ENCODE results near the gene UBE2D3.

Gene UBE2D3

DNA sequence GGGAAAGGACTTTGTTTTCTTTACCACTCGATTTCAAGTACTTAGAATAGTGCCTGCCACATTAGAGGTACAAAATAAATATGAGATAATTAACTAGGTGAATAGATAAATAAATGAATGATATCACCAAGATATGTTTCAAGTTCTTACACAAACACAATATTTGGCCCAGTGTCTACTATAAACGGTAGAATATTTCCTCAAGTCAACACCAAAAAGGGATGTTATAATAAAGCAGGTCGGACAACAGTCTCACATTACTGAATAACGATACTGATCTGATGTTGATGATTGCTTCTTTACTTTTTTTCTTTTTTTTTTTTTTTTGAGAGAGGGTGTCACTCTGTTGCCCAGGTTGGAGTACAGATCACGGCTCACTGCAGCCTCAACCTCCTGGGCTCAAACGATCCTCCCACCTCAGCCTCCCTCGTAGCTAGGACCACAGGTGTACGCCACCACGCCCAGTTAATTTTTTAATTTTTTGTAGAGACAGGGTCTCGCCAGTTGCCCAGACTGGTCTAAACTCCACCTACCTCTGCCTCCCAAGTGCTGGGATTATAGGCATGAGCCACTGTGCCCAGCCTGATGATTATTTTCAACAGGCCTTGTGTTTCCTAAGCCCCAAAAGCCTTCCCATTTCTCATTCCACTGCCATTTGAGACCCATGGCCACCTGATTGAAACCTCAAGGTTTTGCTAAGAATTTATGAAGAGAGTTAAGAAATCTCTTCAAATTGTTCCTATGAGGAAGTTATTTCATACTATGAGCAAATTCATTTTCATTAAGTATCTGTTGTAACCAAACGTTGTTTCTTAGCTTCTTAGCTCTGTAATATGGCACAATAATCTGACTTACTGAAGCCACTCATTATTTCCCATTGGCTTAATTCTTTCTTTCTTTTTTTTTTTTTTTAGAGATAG, 68.8 kb downstream of the UBE2D3 start:
- DNase-seq (ENCODE audit: low read depth, low spot score) = no peak
- H3K4me1 ChIP-seq (ENCODE audit: control insufficient read depth, insufficient read depth, low read length) = no peaks in the 10 kb centered on the region
- H3K27me3 ChIP-seq (ENCODE audit: control insufficient read depth, insufficient read depth, low read length) = peaks cover 2% of the 10 kb centered on the region
- no peak overlapping the region for H3K4me3 ChIP-seq (ENCODE audit: low read length)
- no peaks in the 10 kb centered on the region for H3K36me3 ChIP-seq (ENCODE audit: control insufficient read depth, insufficient read depth, low read length)
- H3K27ac ChIP-seq (ENCODE audit: low read length) = no peak overlapping the region
- H3K9me3 ChIP-seq (ENCODE audit: control insufficient read depth, insufficient read depth, low read length) = no peaks in the 10 kb centered on the region
- WGBS (ENCODE audit: insufficient coverage, insufficient read length) = no CpG with 5 or more reads among the region's 11 CpGs

DNA sequence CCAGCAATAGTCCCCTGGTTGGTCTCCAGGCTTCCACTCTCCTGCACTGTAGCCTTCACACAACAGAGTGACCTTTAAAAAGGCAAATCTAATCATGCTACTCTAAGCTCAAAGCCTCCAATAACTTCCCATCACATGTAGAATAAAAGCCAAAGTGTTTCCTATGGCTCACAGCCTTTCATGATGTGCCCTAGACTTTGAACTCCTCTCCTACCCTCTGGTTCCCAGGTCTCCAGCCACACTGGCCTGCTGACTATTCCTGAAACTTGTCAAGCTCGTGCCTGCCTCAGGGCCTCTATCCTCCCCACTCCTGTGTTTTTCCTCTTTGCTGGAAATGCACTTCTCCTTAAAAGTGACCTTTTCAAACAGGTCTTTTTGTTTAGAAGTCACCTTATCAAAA, 69.7 kb downstream of the UBE2D3 start:
- DNase-seq (ENCODE audit: low read depth, low spot score) = no peak
- no CpG with 5 or more reads among the region's 1 CpG for WGBS (ENCODE audit: insufficient coverage, insufficient read length)
- H3K36me3 ChIP-seq (ENCODE audit: control insufficient read depth, insufficient read depth, low read length) = no peaks in the 10 kb centered on the region
- H3K4me1 ChIP-seq (ENCODE audit: control insufficient read depth, insufficient read depth, low read length) = no peaks in the 10 kb centered on the region
- H3K4me3 ChIP-seq (ENCODE audit: low read length) = no peak overlapping the region
- H3K27ac ChIP-seq (ENCODE audit: low read length) = no peak overlapping the region
- peaks cover 2% of the 10 kb centered on the region for H3K27me3 ChIP-seq (ENCODE audit: control insufficient read depth, insufficient read depth, low read length)
- no peaks in the 10 kb centered on the region for H3K9me3 ChIP-seq (ENCODE audit: control insufficient read depth, insufficient read depth, low read length)

DNA sequence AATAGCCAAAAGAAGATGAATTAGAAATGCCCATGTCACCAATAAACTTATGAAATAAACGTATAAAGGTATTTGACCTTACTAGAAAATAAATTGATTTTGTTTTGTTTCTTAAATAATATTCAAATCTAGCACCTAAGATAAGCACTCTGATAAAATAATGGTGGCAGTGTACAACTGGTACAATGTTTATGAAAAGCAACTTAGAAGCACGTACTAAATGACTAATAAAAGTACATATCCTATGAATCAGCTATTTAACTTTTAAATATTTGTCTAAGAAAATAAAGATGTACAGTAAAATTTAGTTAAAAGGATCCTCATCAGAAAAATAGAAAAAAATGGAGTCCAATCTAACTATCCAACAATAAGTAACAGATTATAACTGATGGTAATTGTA, 73.3 kb downstream of the UBE2D3 start:
- H3K27ac ChIP-seq (ENCODE audit: low read length) = no peak overlapping the region
- H3K9me3 ChIP-seq (ENCODE audit: control insufficient read depth, insufficient read depth, low read length) = no peaks in the 10 kb centered on the region
- H3K4me1 ChIP-seq (ENCODE audit: control insufficient read depth, insufficient read depth, low read length) = no peaks in the 10 kb centered on the region
- no peak overlapping the region for H3K4me3 ChIP-seq (ENCODE audit: low read length)
- no CpG with 5 or more reads among the region's 2 CpGs for WGBS (ENCODE audit: insufficient coverage, insufficient read length)
- no peak for DNase-seq (ENCODE audit: low read depth, low spot score)
- H3K36me3 ChIP-seq (ENCODE audit: control insufficient read depth, insufficient read depth, low read length) = no peaks in the 10 kb centered on the region
- H3K27me3 ChIP-seq (ENCODE audit: control insufficient read depth, insufficient read depth, low read length) = no peaks in the 10 kb centered on the region

DNA sequence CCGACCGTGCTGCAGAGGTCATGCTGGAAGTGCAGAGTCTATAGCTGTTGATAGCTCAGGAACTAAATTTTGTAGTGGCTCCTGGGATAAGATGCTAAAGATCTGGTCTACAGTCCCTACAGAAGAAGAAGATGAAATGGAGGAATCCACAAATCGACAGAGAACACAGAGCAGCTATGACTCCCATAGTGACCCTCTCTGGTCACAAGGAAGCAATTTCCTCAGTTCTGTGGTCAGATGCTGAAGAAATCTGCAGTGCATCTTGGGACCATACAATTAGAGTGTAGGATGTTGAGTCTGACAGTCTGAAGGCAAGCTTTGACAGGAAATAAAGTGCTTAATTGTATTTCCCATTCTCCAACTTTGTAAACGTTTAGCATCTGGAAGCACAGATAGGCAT, 75.4 kb downstream of the UBE2D3 start:
- no peak overlapping the region for H3K4me3 ChIP-seq (ENCODE audit: low read length)
- no peak overlapping the region for H3K27ac ChIP-seq (ENCODE audit: low read length)
- H3K36me3 ChIP-seq (ENCODE audit: control insufficient read depth, insufficient read depth, low read length) = no peaks in the 10 kb centered on the region
- DNase-seq (ENCODE audit: low read depth, low spot score) = no peak
- no peaks in the 10 kb centered on the region for H3K27me3 ChIP-seq (ENCODE audit: control insufficient read depth, insufficient read depth, low read length)
- WGBS (ENCODE audit: insufficient coverage, insufficient read length) = no CpG with 5 or more reads among the region's 4 CpGs
- H3K4me1 ChIP-seq (ENCODE audit: control insufficient read depth, insufficient read depth, low read length) = no peaks in the 10 kb centered on the region
- H3K9me3 ChIP-seq (ENCODE audit: control insufficient read depth, insufficient read depth, low read length) = no peaks in the 10 kb centered on the region
